HG02840 (cell line): ENCODE data around the gene SIGLEC9.

Source experiments
- ATAC-seq: cut with Tn5 transposase; IDR thresholded peaks from one replicate; pipeline ENCODE4 v1.9.1; 2021; ENCODE audit warnings: mild to moderate bottlenecking, moderate library complexity, moderate number of reproducible peaks; ENCODE audit not compliant: unreplicated experiment, low FRiP score

SIGLEC9 gene

DNA sequence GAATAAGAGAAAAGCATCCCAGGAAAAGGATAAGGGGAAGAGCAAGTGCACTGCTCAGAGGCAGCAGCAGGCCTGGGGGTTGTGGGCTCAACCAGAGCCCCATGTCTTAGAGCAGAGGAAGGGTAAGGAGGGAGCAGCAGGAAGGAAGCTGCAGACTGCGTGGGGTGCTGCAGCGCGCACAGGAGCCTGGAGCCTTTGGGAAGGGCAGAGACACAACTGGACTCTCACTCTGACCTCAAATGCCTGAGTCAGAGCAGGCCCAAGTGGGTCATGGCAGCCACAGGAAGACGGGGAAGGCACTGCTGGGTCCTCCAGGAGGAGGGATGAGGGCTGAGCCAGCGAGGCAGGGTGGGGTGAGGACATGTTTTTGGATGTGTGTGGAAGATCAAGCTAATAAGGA is 49.0 kb downstream of the SIGLEC9 start:
- no peak for ATAC-seq

- no peak for ATAC-seq
Observed at GRCh38 chr19:51179256-51179655, 54.5 kb downstream of the SIGLEC9 start.
